SK-N-SH treated with all-trans-retinoic acid at 6 μM for 48 hours (cell line): Measurements from ENCODE around the gene NIPSNAP2.

Experiments used
- ATAC-seq: fragments of 200-7000 bp; cut with Tn5 transposase; 3 replicates; pipeline ENCODE4 v1.9.1; 2020; ENCODE audit warnings: mild to moderate bottlenecking, moderate library complexity
- ARNTL ChIP-seq: fragments of 450-650 bp; formaldehyde crosslinking; IDR thresholded peaks from 2 replicates; pipeline ENCODE4 v1.5.0; 2020; ENCODE audit warnings: low read depth, mild to moderate bottlenecking, moderate library complexity, borderline replicate concordance
- BACH2 ChIP-seq: fragments of 250-450 bp; sonication (Bioruptor Pico); IDR thresholded peaks from 2 replicates; pipeline ENCODE4 v1.9.0; 2021; ENCODE audit warnings: mild to moderate bottlenecking, borderline replicate concordance
- CSDC2 ChIP-seq: fragments of 250-450 bp; sonication (Bioruptor Pico); IDR thresholded peaks from 2 replicates; pipeline ENCODE4 v1.5.0; 2020; ENCODE audit warnings: mild to moderate bottlenecking, moderate library complexity
- ESRRG ChIP-seq: fragments of 250-450 bp; sonication (Bioruptor Pico); IDR thresholded peaks from 2 replicates; pipeline ENCODE4 v1.6.1; 2021; ENCODE audit warnings: mild to moderate bottlenecking
- GLIS3 ChIP-seq: fragments of 250-450 bp; sonication (Bioruptor Pico); IDR thresholded peaks from 2 replicates; pipeline ENCODE4 v1.5.0; 2020; ENCODE audit warnings: mild to moderate bottlenecking, moderate library complexity
- ISL1 ChIP-seq: fragments of 250-450 bp; sonication (Bioruptor Pico); IDR thresholded peaks from 2 replicates; pipeline ENCODE4 v2.1.2; 2022; ENCODE audit warnings: mild to moderate bottlenecking, moderate library complexity
- OSR1 ChIP-seq: fragments of 250-450 bp; sonication (Bioruptor Pico); IDR thresholded peaks from 2 replicates; pipeline ENCODE4 v1.8.0; 2022; ENCODE audit warnings: moderate library complexity, mild to moderate bottlenecking, inconsistent platforms
- PPARA ChIP-seq: fragments of 250-450 bp; sonication (Bioruptor Pico); IDR thresholded peaks from 2 replicates; pipeline ENCODE4 v1.5.0; 2020; ENCODE audit warnings: mild to moderate bottlenecking, borderline replicate concordance
- RARB ChIP-seq: fragments of 250-450 bp; sonication (Bioruptor Pico); IDR thresholded peaks from 2 replicates; pipeline ENCODE4 v1.8.0; 2021; ENCODE audit warnings: mild to moderate bottlenecking, moderate library complexity
- SNAI2 ChIP-seq: fragments of 250-450 bp; sonication (Bioruptor Pico); IDR thresholded peaks from 2 replicates; pipeline ENCODE4 v1.5.0; 2020; ENCODE audit warnings: mild to moderate bottlenecking, moderate library complexity
- TCF4 ChIP-seq: fragments of 250-450 bp; sonication (Bioruptor Pico); IDR thresholded peaks from 2 replicates; pipeline ENCODE4 v1.8.0; 2021; ENCODE audit warnings: mild to moderate bottlenecking, moderate library complexity, borderline replicate concordance
- TOX ChIP-seq: fragments of 250-450 bp; sonication (Bioruptor Pico); IDR thresholded peaks from 2 replicates; pipeline ENCODE4 v1.8.0; 2021; ENCODE audit warnings: mild to moderate bottlenecking, moderate library complexity, borderline replicate concordance
- ZC3H10 ChIP-seq: fragments of 250-450 bp; sonication (Bioruptor Pico); IDR thresholded peaks from 2 replicates; pipeline ENCODE4 v1.5.1; 2021; ENCODE audit warnings: mild to moderate bottlenecking, moderate library complexity
- ZFP3 ChIP-seq: fragments of 250-450 bp; sonication (Bioruptor Pico); IDR thresholded peaks from 2 replicates; pipeline ENCODE4 v1.5.0; 2020; ENCODE audit warnings: mild to moderate bottlenecking, moderate library complexity
- ZFP30 ChIP-seq: fragments of 450-650 bp; formaldehyde crosslinking; IDR thresholded peaks from 2 replicates; pipeline ENCODE4 v1.5.0; 2022; ENCODE audit warnings: mild to moderate bottlenecking, moderate library complexity
- ZNF565 ChIP-seq: fragments of 450-650 bp; formaldehyde crosslinking; conservative IDR thresholded peaks from 2 replicates; pipeline ENCODE4 v1.5.0; 2020; ENCODE audit warnings: low read depth, mild to moderate bottlenecking, moderate library complexity
- ZNF70 ChIP-seq: fragments of 450-650 bp; formaldehyde crosslinking; IDR thresholded peaks from 2 replicates; pipeline ENCODE4 v1.5.0; 2020; ENCODE audit warnings: mild to moderate bottlenecking, moderate library complexity
- ZNF8 ChIP-seq: fragments of 450-650 bp; formaldehyde crosslinking; IDR thresholded peaks from 2 replicates; pipeline ENCODE4 v1.5.0; 2020; ENCODE audit warnings: mild to moderate bottlenecking, moderate library complexity
- TF ChIP-seq, protein P1 (sequence below): fragments of 250-450 bp; sonication (Bioruptor Pico); IDR thresholded peaks from 2 replicates; pipeline ENCODE4 v1.5.1; 2021; ENCODE audit warnings: mild to moderate bottlenecking, moderate library complexity
- TF ChIP-seq, protein P2 (sequence below): fragments of 250-450 bp; sonication (Bioruptor Pico); IDR thresholded peaks from 2 replicates; pipeline ENCODE4 v1.5.0; 2020; ENCODE audit warnings: mild to moderate bottlenecking, moderate library complexity
- TF ChIP-seq, protein P3 (sequence below): fragments of 250-450 bp; sonication (Bioruptor Pico); IDR thresholded peaks from 2 replicates; pipeline ENCODE4 v1.8.0; 2021; ENCODE audit warnings: low read depth, mild to moderate bottlenecking, moderate library complexity, borderline replicate concordance
- TF ChIP-seq, protein P4 (sequence below): fragments of 250-450 bp; sonication (Bioruptor Pico); IDR thresholded peaks from 2 replicates; pipeline ENCODE4 v1.8.0; 2020; ENCODE audit warnings: mild to moderate bottlenecking, moderate library complexity, borderline replicate concordance
- TF ChIP-seq, protein P5 (sequence below): fragments of 250-450 bp; sonication (Bioruptor Pico); IDR thresholded peaks from 2 replicates; pipeline ENCODE4 v1.5.1; 2020; ENCODE audit warnings: low read depth, mild to moderate bottlenecking, moderate library complexity

The NIPSNAP2 gene

DNA sequence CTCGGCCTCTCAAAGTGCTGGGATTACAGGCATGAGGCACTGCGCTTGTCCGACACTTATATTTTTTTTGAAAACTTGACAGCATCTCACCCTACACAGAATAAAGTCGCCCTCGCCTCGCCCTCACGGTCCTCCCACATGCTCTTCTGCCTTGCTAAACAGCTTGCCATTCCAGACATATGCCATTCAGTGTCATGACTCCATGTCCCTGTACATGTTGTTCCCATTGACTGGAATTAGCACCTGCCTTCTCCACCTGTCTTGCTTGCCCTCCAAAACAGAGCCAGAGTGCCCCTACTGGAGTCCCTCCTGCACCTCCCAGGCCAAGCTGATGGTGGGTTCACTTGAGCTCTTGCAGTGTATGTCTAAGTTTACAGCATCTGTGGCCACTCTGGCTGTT lies 6.2 kb downstream of the NIPSNAP2 start:
- no peak for ATAC-seq
- TF ChIP-seq, protein P1, sequence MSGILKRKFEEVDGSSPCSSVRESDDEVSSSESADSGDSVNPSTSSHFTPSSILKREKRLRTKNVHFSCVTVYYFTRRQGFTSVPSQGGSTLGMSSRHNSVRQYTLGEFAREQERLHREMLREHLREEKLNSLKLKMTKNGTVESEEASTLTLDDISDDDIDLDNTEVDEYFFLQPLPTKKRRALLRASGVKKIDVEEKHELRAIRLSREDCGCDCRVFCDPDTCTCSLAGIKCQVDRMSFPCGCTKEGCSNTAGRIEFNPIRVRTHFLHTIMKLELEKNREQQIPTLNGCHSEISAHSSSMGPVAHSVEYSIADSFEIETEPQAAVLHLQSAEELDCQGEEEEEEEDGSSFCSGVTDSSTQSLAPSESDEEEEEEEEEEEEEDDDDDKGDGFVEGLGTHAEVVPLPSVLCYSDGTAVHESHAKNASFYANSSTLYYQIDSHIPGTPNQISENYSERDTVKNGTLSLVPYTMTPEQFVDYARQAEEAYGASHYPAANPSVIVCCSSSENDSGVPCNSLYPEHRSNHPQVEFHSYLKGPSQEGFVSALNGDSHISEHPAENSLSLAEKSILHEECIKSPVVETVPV (CRISPR knock-in tag), result no peak
- TF ChIP-seq RARB (no peak), PPARA (CRISPR knock-in tag) (no peak), ISL1 (CRISPR knock-in tag) (no peak), ZFP3 (CRISPR knock-in tag) (no peak), GLIS3 (CRISPR knock-in tag) (no peak), ARNTL (CRISPR knock-in tag) (no peak), ESRRG (CRISPR knock-in tag) (no peak), CSDC2 (CRISPR knock-in tag) (no peak), OSR1 (no peak), TOX (CRISPR knock-in tag) (no peak), ZNF565 (no peak), ZC3H10 (CRISPR knock-in tag) (no peak), TCF4 (CRISPR knock-in tag) (no peak), BACH2 (no peak), ZNF70 (no peak)
- TF ChIP-seq, protein P2, sequence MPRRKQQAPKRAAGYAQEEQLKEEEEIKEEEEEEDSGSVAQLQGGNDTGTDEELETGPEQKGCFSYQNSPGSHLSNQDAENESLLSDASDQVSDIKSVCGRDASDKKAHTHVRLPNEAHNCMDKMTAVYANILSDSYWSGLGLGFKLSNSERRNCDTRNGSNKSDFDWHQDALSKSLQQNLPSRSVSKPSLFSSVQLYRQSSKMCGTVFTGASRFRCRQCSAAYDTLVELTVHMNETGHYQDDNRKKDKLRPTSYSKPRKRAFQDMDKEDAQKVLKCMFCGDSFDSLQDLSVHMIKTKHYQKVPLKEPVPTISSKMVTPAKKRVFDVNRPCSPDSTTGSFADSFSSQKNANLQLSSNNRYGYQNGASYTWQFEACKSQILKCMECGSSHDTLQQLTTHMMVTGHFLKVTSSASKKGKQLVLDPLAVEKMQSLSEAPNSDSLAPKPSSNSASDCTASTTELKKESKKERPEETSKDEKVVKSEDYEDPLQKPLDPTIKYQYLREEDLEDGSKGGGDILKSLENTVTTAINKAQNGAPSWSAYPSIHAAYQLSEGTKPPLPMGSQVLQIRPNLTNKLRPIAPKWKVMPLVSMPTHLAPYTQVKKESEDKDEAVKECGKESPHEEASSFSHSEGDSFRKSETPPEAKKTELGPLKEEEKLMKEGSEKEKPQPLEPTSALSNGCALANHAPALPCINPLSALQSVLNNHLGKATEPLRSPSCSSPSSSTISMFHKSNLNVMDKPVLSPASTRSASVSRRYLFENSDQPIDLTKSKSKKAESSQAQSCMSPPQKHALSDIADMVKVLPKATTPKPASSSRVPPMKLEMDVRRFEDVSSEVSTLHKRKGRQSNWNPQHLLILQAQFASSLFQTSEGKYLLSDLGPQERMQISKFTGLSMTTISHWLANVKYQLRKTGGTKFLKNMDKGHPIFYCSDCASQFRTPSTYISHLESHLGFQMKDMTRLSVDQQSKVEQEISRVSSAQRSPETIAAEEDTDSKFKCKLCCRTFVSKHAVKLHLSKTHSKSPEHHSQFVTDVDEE (CRISPR knock-in tag), result no peak
- TF ChIP-seq, protein P3, sequence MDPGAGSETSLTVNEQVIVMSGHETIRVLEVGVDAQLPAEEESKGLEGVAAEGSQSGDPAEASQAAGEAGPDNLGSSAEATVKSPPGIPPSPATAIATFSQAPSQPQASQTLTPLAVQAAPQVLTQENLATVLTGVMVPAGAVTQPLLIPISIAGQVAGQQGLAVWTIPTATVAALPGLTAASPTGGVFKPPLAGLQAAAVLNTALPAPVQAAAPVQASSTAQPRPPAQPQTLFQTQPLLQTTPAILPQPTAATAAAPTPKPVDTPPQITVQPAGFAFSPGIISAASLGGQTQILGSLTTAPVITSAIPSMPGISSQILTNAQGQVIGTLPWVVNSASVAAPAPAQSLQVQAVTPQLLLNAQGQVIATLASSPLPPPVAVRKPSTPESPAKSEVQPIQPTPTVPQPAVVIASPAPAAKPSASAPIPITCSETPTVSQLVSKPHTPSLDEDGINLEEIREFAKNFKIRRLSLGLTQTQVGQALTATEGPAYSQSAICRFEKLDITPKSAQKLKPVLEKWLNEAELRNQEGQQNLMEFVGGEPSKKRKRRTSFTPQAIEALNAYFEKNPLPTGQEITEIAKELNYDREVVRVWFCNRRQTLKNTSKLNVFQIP (CRISPR knock-in tag), result no peak
- TF ChIP-seq, protein P4, sequence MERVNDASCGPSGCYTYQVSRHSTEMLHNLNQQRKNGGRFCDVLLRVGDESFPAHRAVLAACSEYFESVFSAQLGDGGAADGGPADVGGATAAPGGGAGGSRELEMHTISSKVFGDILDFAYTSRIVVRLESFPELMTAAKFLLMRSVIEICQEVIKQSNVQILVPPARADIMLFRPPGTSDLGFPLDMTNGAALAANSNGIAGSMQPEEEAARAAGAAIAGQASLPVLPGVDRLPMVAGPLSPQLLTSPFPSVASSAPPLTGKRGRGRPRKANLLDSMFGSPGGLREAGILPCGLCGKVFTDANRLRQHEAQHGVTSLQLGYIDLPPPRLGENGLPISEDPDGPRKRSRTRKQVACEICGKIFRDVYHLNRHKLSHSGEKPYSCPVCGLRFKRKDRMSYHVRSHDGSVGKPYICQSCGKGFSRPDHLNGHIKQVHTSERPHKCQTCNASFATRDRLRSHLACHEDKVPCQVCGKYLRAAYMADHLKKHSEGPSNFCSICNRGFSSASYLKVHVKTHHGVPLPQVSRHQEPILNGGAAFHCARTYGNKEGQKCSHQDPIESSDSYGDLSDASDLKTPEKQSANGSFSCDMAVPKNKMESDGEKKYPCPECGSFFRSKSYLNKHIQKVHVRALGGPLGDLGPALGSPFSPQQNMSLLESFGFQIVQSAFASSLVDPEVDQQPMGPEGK (CRISPR knock-in tag), result no peak
- TF ChIP-seq, protein P5, sequence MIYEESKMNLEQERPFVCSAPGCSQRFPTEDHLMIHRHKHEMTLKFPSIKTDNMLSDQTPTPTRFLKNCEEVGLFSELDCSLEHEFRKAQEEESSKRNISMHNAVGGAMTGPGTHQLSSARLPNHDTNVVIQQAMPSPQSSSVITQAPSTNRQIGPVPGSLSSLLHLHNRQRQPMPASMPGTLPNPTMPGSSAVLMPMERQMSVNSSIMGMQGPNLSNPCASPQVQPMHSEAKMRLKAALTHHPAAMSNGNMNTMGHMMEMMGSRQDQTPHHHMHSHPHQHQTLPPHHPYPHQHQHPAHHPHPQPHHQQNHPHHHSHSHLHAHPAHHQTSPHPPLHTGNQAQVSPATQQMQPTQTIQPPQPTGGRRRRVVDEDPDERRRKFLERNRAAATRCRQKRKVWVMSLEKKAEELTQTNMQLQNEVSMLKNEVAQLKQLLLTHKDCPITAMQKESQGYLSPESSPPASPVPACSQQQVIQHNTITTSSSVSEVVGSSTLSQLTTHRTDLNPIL, result no peak

DNA sequence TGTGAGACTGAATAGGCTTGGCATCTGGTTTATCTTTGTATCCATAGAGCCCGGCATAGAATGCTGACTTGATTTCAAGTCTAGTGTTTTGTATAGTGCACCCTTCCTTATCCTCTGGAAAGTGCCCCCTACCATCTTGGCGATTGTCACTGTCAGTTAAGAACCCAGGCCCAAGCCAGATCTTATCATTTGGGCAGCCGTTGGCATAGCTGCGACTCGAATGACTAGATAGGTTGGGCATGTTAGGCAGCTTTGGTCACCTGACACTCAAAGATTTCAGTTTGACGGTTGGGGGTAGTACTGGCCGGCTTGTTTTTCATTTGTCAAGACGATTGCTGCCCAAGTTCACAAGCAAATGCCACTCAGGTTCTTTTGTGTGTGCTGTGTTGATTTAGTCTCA lies 6.6 kb downstream of the NIPSNAP2 start:
- ATAC-seq, result no peak
- TF ChIP-seq, protein P4 (CRISPR knock-in tag), result no peak
- TF ChIP-seq SNAI2 (no peak), ZFP30 (no peak), ZC3H10 (CRISPR knock-in tag) (no peak), ZNF8 (no peak), ZNF565 (no peak), ZFP3 (CRISPR knock-in tag) (no peak), GLIS3 (CRISPR knock-in tag) (no peak), ARNTL (CRISPR knock-in tag) (no peak), ISL1 (CRISPR knock-in tag) (no peak), RARB (no peak), ESRRG (CRISPR knock-in tag) (no peak), BACH2 (no peak), ZNF70 (no peak), PPARA (CRISPR knock-in tag) (no peak)
- TF ChIP-seq, protein P5, result no peak
